Stimulated activated CD4-positive, alpha-beta T cell treated with anti-CD3 and anti-CD28 coated beads, Interleukin-1b, Interleukin-23, amount 100 ng/mL, for 48 hours (primary cell): Measurements from ENCODE around the gene U2AF1L4.

ENCODE experiments used
- DNase-seq: peaks from one replicate; pipeline ENCODE4 v3.0.0-alpha.2; 2020

U2AF1L4 gene

DNA sequence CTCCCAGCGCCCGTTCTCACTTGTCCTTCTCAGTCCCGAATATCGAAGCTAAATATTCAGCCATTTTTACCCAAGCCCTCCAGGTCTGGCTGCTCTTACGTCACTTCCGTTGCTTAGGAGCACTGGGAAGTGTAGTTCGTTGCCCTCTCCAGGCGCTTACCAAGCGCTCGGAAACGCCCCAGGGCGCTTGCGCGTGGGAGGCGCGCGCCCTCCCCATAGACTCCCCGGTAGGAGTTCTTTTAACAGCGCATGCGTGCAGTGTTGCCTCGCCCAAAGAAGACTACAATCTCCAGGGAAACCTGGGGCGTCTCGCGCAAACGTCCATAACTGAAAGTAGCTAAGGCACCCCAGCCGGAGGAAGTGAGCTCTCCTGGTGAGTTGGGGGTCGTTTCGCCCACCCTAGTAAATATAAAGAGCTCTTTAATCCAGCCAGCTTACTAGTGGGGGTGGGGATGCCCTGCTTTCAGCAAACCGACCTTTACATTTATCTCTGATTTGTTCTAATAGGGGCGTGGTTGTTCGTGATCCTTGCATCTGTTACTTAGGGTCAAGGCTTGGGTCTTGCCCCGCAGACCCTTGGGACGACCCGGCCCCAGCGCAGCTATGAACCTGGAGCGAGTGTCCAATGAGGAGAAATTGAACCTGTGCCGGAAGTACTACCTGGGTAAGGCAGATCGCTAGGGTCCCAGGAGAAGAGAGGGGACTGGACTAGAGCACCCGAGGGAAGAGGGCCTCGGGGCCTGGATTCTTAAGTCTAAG, at the start of gene U2AF1L4, which contains the start of gene PSENEN:
U2AF1L4 (minus strand) TSS at position 91 of the 759 bp plus-strand sequence; CDS start at position 64, 27 bp downstream.
PSENEN (plus strand) TSS at position 324 of the 759 bp plus-strand sequence; CDS start at position 604, 280 bp downstream.
- DNase-seq: peak; percentile 97

- DNase-seq: no peak
Measured at GRCh38 chr19:35793381-35794165, 48.4 kb upstream of the U2AF1L4 start.

DNA sequence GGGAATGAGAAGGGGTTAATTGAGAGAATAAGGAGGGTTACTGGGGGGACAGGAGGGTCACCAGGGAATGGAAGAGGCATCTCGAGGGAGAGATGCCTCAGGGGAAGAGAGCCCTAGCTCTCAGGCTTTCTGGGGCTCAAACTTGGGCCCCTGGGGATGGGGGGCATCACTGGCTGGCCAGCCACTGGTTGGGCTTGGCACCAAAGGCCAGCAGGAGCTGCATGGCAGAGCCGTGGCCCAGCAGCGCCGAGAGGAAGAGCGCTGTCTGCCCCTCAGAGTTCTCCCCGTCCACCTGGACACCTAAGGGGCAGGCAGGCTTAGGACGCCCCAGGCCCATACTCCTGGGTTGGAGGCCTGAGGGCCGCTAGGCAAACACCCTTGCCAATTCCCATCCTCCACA, 47.7 kb upstream of the U2AF1L4 start:
- no peak for DNase-seq

DNA sequence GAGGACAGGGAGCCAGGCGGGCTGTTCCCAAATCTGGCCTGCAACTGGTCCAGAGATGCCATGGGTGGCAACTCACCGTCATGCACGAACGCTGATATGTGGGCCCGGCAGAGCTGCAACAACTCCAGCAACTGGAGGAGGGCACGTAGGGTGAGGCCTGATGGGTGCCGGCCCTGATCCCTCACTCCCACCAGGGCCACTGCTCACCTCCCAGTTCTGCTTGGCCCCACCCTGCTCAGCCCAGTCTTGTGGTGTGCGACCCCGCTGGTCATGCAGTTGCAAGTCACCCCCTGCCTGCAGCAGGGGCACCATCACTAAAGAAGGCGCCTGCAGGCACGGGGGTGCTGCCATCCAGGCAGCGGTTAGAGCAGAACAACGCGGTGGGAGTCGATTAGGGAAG, 47.1 kb upstream of the U2AF1L4 start:
- DNase-seq: no peak

DNA sequence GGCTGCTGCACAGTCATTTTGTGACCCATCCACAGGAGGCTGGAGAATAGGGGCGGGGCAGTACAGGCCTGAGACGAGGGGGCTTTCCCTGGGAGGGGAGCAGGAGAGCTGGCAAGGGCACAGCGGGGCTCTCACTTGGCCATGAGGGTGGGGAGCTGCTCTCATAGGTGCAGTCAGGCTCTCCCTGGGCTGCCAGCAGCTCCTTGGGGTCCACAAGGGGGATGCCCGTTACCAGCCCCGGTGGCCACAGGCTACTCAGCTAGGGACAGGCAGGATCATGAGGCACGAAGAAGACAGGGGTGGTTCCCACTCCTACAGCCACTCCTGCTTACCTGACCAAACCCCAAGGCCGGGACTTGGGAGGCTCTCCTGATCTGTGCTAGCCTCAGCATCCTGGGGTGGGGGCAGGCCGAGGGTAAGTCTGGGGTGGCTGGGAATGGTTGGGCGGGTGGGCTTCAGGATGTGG, 46.6 kb upstream of the U2AF1L4 start:
- DNase-seq: no peak

DNA sequence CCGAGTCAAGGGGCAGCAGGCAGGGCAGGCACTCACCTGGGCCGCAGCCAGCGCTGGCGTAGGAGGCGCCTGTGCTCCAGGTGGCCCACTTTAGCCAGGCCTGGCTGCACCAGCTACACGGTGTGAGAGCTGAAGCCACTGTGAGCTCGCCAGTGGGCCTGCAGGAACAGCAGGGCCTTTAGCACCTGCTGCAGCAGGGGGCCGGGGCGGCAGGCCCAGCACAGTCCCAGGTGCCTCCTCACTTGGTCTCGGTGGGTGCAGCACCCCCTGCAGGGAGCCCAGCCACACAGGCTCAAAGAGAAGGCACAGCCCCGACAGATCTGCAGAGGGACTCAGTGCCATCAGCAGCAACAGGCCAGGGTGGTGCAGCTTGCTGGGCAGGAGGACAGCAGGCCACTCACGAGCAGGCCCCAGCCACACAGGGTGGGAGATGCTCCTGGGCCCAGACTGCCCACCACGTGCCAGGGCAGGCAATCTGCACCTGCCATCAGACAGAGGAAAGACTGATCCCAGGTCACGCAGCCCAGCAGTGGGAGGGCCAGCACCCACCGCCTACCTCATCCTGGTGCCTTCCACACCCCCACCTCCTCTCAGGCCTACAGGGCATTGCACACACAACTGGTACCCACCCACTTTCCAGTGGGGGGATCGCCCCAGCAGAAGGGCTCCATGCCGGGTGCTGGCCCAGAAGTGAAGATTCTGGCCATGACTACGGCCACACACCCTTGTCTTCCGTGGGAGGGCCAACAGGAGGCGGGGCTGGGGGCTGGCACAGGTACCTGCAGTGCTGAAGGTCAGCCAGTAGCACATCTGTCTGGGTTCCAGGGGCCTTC, 46.0 kb upstream of the U2AF1L4 start:
- no peak for DNase-seq

DNA sequence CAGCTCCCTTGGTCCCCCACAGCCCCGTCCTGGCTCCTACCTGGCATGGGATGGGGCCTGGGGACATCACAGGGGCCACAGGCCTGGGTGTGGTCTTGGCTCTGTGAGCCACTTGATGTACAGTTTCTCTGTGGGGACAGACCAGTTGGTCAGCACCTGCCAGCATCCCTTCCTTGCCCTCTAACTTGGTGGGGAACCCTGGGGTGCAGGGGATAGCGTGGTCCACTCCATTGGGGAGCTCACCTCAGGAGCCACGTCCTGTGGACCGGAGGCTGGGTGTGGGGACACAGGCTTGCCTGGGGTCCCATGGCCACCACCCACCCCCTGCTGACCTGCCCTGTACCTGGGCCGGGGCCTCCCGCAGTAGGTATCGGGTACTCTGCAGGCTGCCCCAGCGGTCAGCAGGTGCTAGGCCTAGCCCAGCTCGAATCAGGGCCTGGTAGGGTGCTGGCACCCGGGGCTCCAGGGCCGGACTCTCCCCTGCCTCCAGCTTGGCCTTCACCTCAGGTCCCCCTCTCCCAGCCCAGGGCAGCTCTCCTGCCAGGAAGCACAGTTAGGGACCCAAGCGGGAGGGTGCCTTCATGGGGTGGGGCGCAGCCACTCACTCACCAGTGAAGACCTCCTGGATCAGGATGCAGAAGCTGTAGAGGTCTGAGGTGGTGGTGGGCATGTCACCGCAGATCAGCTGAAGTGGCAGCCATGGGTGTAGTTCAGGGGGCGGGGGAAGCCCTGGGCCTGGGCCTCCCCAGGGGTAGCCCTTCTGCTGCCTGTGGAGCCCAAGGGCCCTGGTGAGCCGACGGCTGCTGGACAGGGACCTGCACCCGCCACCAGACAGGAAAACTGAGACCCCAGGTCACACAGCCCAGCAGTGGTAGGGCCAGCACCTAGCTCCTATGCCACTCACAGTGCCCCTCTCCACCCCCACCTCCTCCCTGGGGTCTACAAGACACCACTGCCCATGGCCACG, 45.0 kb upstream of the U2AF1L4 start:
- no peak for DNase-seq

DNA sequence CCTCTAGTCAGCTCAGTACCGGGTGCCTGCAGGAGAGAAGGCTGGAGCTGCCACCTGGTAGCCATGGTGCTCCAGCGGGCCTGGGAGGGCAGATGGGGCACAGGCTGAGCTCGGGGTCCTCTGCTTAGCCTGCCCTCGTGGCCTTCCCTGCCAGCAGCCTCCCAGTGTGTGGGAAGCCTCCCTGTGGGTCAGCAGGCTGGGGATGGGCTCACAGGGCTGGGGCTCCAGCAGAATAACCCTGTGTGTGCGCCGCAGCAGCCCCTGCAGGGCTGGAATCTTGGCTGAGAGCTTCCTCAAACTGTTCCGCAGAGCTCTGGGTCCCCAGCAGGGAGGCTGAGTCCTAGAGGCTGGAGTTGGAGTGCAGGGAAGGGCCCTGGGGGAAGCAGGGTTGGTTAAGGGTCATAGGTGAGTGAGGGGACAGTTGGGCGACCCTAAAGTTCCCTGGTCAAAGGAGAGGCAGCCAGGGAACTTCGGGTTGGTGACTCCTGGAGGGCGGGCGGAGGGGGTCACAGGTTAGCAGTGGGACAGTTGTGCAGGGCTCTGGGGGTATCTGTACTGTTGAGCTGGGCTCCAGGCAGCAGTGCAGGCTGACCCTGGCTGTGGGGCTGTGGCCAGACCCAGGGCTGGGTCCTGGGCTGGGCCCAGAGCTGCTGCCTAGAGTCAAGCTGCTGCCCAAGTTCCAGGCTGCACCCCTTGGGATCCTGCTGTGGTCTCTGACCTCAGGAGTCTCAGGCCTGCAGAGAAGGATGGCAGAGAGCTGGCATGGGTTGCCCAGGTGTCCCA, 44.2 kb upstream of the U2AF1L4 start:
- DNase-seq: no peak

GRCh38 chr19:35788205-35788960, 43.2 kb upstream of the U2AF1L4 start:
- DNase-seq: no peak

- DNase-seq: no peak
Measured at GRCh38 chr19:35787227-35787799, 42.1 kb upstream of the U2AF1L4 start.

DNA sequence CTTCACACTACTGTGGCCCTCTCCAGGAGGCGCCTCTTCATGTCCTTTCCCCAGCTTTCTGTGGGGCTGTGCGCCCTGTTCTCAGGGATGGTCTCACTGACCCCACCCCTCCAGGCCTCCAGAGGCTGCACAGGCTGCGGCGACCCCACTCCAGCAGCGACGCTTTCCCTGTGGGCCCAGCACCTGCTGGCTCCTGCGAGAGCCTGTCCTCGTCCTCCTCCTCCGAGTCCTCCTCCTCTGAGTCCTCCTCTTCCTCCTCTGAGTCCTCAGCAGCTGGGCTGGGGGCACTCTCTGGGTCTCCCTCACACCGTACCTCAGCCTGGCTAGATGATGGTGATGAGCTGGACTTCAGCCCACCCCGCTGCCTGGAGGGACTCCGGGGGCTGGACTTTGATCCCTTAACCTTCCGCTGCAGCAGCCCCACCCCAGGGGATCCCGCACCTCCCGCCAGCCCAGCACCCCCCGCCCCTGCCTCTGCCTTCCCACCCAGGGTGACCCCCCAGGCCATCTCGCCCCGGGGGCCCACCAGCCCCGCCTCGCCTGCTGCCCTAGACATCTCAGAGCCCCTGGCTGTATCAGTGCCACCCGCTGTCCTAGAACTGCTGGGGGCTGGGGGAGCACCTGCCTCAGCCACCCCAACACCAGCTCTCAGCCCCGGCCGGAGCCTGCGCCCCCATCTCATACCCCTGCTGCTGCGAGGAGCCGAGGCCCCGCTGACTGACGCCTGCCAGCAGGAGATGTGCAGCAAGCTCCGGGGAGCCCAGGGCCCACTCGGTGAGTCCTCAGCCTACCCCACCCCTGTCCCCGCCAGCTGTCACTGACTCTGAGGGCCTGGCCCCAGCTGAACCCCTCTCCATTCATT, 41.3 kb upstream of the U2AF1L4 start:
- no peak for DNase-seq

DNA sequence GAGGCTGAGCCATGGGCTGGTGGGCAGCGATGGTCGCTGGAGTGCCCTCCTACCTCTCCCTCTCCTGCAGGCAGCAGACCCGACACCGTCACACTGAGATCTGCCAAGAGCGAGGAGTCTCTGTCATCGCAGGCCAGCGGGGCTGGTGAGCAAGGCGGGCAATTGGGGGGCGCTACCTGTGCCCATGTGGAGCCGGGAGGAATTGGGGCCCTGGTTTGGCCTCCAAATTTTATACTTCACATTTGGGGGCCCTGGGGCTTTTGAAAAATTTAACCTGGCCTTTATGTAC, 40.1 kb upstream of the U2AF1L4 start:
- DNase-seq: no peak

DNA sequence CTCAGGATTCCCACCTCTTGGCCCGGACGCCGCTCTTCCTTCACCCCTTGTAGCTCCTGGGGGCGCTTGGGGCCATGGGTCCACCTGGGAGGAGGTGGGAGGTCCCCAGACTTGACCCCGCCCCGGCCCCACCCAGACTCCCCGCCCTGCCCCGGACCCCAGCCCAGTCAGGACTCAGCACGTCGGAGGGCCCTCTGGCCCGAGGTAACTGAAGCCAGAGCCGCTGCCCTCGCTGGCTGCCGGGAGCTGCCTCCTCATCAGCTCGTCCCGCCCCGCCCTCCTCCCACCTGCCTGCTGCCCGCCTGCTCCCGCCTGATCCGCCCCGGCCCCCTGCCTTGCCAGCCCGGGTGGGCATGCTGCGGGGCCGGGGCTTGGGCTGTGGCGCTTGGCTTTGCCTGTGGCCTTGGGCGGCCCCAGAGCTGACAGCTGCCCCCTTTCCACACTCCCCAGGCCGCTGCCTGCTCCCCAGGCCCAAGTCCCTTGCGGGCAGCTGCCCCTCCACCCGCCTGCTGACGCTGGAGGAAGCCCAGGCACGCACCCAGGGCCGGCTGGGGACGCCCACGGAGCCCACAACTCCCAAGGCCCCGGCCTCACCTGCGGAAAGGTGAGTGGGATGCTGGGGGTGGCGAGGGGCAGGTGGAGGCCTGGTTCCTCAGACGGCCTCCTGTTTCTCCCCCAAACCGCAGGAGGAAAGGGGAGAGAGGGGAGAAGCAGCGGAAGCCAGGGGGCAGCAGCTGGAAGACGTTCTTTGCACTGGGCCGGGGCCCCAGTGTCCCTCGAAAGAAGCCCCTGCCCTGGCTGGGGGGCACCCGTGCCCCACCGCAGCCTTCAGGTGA, 39.5 kb upstream of the U2AF1L4 start:
- no peak for DNase-seq

GRCh38 chr19:35783469-35784434, 38.5 kb upstream of the U2AF1L4 start:
- DNase-seq: no peak

GRCh38 chr19:35782589-35782988, 37.4 kb upstream of the U2AF1L4 start:
- DNase-seq: no peak

DNA sequence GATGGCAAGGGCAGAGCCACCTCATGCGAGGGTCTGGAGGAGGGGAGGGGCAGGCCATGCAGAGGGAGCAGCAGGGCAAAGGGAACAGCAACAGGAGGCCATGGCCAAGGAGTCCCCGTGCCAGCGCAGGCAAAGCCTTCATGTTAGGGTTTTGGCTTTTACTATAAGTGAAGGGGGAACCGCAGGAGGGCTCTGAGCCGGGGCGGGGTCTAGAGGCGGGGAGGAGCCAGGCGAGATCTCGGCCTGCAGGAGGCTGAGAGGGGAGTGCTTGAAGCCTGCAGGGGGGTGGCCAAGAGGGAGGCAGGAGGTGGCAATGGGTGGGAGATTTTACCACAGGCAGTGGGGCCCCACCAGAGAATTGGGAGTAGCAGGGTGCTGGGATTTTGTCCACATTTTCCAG, 36.4 kb upstream of the U2AF1L4 start:
- DNase-seq: no peak

DNA sequence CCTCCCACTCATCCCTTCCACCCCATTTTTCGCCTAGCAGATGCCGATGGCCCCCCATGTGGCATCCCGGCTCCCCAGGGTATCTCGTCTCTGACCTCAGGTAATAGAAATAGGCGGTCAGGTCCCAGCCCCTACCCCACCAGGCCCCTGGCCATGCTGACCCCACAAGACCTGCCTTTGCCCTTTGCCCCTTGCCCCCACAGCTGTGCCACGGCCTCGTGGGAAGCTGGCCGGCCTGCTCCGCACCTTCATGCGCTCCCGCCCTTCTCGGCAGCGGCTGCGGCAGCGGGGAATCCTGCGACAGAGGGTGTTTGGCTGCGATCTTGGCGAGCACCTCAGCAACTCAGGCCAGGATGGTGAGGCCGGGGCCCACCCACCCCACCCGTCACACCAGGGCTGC, 35.5 kb upstream of the U2AF1L4 start:
- DNase-seq: no peak
